SK-N-MC (cell line): Measurements from ENCODE around the gene MGAT5B.

ENCODE experiments used
- EZH2 ChIP-seq: fragments of 200-600 bp; sonication (generic); IDR thresholded peaks from one replicate; pipeline ENCODE4 v1.6.1; 2017; ENCODE audit warnings: antibody characterized with exemption
- FOXP2 ChIP-seq: optimal IDR thresholded peaks from 2 replicates; pipeline ENCODE3; 2011; ENCODE audit warnings: mild to moderate bottlenecking, moderate library complexity; ENCODE audit not compliant: insufficient read depth; ENCODE audit errors: extremely low read length, control extremely low read depth
- POLR2AphosphoS5 ChIP-seq: IDR thresholded peaks from 2 replicates; pipeline ENCODE4 v1.6.1; 2012; ENCODE audit warnings: mild to moderate bottlenecking, low read depth, low read length, borderline replicate concordance

DNA sequence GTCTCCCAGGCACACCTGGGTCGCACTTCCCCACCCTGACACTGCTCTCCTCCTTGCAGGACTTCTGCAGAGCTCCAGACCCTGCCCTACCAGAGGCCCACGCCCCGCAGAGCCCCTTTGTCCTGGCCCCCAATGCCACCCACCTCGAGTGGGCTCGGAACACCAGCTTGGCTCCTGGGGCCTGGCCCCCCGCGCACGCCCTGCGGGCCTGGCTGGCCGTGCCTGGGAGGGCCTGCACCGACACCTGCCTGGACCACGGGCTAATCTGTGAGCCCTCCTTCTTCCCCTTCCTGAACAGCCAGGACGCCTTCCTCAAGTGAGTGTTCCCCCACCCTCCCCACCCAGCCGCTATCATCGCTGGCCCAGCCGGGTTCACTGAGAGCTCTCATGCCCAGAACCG is 79.6 kb downstream of the MGAT5B start:
- no peak for TF ChIP-seq EZH2
- TF ChIP-seq POLR2AphosphoS5, result no peak
- TF ChIP-seq FOXP2, result no peak
